HEK293T (cell line): ENCODE measurements around the gene ADAMTS8.

Experiments used
- CTBP1 ChIP-seq: fragments of 450-650 bp; IDR thresholded peaks from 2 replicates; pipeline ENCODE4 v1.6.1; 2016; ENCODE audit warnings: borderline replicate concordance
- ELF4 ChIP-seq: fragments of 450-650 bp; IDR thresholded peaks from 2 replicates; pipeline ENCODE4 v1.6.1; 2017; ENCODE audit warnings: antibody characterized with exemption
- FOXA1 ChIP-seq: fragments of 450-650 bp; IDR thresholded peaks from 2 replicates; pipeline ENCODE4 v1.6.1; 2016; ENCODE audit warnings: mild to moderate bottlenecking
- FOXM1 ChIP-seq: fragments of 450-650 bp; IDR thresholded peaks from 2 replicates; pipeline ENCODE4 v1.6.1; 2017; ENCODE audit warnings: mild to moderate bottlenecking, borderline replicate concordance
- SP1 ChIP-seq: fragments of 450-650 bp; IDR thresholded peaks from 2 replicates; pipeline ENCODE4 v1.6.1; 2017
- SUZ12 ChIP-seq: fragments of 450-650 bp; IDR thresholded peaks from 2 replicates; pipeline ENCODE4 v1.6.1; 2016; ENCODE audit warnings: mild to moderate bottlenecking
- TARDBP ChIP-seq: fragments of 450-650 bp; IDR thresholded peaks from 2 replicates; pipeline ENCODE4 v1.6.1; 2016

DNA sequence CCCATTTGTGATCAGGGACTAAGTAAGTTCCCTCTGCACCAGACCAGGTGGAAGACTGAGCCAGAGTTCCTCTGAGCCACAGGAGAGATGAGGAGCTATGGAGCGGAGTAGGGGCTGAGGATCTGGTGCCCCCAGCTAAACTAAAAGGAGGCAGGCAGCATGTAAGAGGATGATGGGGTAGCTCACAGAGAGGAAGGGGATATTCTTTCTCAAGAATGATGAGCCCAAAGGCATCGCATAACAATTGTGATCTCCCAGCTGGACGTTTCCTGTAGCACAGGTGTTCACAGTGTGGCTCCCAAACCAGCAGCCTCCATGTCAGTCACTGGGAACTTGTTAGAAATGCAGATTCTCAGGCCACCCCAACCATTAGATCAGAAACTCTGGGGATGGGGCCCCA is 24.4 kb downstream of the ADAMTS8 start:
- TF ChIP-seq CTBP1, result no peak
- no peak for TF ChIP-seq FOXM1
- no peak for TF ChIP-seq SUZ12
- no peak for TF ChIP-seq ELF4
- TF ChIP-seq FOXA1, result no peak
- no peak for TF ChIP-seq SP1
- no peak for TF ChIP-seq TARDBP
